Activated CD4-positive, alpha-beta T cell treated with anti-CD3 and anti-CD28 coated beads, Interleukin-2, amount 50 U/mL, for 24 hours (primary cell): ENCODE results near the gene CEP152.

ENCODE experiments used
- DNase-seq, 2 donors: peaks; one replicate each; pipeline ENCODE4 v3.0.0-alpha.2; 2020; ENCODE audit warnings: low read depth in 1 of 2, low spot score in 1 of 2

CEP152 gene

GRCh38 chr15:48705381-48705780 lies 105.5 kb downstream of the CEP152 start:
- no peak for DNase-seq

GRCh38 chr15:48703544-48703943 lies 107.3 kb downstream of the CEP152 start:
- no peak for DNase-seq

DNA sequence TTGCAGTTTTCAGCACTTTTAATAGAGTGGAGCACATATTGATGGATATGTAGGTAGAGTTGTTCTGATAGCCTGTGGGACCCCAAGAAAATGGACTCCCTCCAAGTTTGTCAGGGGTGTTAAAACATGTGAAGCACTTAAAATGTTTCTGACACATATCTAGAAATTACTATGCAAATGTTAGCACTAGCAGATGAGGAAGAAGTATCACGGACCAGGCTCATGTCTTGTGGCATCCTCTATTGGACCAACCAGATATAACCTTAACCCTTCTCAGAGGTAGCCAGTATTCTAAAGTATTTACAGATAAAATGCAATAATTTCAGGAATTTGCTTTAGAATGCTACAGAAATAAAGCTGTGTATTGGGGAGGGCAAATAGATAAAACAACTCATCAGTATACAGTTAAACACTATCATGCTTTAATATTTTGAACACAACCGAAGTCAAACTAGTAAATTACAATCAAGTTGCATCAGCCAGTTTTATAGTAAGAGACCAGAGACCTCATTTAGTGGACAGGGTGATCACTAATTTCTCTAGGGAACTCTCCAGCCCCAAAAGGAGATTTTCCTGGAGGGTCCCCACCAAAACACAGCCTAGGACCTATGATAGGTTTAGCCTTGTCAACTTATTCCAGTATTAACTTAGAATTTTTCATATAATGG lies 108.2 kb downstream of the CEP152 start:
- no peak for DNase-seq

DNA sequence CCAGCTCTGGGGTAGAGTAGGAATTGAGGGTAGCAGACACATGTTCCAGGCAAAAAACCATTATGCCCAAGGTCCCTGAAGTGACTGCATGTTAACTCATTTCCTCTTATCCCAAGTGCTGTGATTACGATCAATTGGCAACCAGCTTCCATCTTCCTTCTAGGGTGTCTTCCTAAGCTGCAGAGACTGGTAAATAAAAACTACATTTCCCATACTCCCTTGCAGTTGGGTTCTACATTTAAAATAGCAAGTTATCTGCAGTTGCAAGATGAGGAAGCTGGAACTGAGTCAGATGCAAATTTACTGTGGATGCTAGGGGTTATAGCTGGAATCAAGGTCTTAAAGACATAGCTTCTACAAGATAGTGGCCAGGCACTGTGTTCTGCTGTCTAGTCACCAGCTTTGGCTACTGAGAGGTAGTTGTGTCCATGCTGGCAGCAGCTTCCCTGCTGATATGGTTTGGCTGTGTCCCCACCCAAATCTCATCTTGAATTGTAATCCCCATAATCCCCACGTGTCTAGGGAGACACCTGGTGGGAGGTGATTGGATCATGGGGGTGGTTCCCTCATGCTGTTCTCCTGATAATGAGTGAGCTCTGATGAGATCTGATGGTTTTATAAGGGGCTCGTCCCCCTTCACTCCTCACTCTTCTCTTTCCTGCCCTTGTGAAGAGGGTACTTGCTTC lies 114.1 kb downstream of the CEP152 start:
- no peak for DNase-seq

DNA sequence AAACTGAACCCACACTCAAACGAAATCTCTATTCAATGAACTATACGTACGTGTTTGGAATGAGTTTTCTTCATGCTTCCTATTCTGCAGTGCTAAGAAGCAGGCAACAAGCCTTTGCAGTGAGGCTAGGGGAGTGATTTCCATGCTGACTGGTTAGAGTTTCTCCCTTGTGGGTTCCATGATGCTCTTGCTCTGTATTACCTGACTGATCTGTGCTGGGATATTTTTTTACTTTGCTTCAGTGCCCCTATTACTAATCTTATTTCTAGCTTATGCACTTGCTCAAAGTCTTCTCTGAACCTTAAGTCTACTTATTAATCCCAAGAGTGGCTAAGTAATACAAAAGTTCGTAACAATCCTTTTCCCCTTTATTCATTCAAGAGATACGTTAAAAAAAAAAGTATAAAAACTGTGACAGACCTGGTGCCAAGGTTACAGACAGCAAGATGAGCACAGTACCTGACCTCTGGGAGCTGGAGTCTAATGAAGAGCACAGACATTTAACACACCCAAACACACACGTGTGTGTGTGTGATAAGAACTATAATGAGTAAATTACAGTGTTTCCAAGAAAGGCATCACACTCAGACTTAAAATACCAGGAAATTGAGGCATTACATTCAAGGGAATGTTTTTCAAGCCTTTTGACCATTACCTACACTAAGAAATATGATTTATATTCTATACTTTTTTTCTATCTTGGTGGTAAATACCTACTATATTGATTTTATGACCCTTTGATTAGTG lies 114.9 kb downstream of the CEP152 start:
- DNase-seq, result no peak

DNA sequence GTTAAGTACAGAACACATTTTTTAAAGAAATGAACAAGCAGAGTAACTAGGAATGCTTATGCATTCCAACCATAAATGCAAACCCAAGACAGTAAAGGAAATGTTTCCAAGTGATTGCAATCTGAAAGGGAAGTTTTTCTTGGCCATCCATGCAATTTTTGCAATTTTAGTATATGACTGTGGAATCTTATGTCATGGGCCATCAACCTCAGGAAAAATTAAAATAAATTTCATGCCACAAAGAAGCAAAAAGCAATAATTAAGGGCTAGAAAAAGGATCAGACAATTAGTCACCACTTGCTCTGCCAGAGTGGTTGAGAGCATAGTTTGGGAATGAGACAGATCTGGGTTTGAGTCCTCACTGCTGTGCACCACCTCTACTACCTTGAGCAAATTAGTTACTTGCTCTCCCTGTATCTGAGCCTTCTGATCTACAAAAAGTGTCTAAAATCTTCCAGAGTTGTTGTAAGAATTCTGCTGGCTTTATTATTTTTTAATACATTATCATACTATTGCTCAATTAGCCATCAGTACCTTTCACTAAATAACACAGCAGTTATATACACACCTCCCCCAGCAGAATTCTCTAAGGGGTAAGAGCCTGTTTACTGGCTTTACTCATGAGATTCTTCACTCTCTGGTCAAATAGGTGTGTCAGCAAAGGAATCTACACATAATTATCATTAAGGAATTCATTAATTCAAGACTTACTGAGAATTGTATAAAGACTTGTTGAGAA lies 115.6 kb downstream of the CEP152 start:
- DNase-seq, result no peak

DNA sequence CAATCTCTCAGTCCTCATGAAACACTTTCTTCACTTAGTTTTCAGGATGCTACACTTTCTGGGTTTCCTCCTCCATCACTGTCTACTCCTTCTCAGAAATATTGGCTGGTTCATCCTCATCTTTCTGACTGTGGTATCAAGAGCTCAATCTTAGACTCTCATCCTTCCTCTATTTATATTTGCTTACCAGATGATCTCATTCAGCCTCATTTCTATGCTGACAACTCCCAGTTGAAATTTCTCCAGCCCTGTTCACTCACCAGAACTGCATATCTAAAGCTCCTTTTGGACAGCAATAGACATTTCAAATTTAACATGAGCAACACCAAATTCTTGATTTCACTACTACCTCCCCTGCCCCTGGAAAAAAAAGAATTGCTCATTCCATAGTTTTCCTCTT lies 117.4 kb downstream of the CEP152 start:
- no peak for DNase-seq

DNA sequence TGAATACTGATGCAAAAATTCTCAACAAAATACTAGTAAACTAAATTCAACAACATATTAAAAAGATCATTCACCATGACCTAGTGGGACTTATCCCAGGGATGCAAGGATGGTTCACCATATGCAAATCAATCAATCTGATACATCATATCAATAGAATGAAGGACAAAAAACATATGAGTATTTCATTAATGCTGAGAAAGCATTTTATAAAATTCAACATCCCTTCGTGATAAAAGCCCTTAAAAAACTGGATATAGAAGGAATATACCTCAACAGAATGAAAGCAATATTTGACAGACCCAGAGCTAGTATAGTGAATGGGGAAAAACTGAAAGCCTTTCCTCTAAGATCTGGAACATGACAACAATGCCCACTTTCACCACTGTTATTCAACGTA lies 122.4 kb downstream of the CEP152 start:
- DNase-seq, result no peak
